Neural cell (in vitro differentiated cells): ENCODE data around the gene MRPL23. TPM values are rescaled to one million over a fixed set of nuclear protein-coding genes. Genes with fewer than 3 reads are reported as not detected.

Source experiments
- H2AFZ ChIP-seq: fragments of 200-600, 300-800 bp; sonication (generic), shearing (Covaris generic); 2 replicates; pipeline ENCODE4 v1.6.0; 2014; ENCODE audit warnings: low read depth, mild to moderate bottlenecking, antibody characterized with exemption, low read length, moderate library complexity
- H3F3A ChIP-seq: fragments of 200-600 bp; shearing (Covaris generic); 2 replicates; pipeline ENCODE4 v1.6.1; 2016; ENCODE audit warnings: mild to moderate bottlenecking, moderate library complexity, mixed read lengths, antibody characterized with exemption, low read length; ENCODE audit not compliant: insufficient read depth, poor library complexity, severe bottlenecking
- H3K27ac ChIP-seq: fragments of 200-600, 300-800 bp; sonication (generic), shearing (Covaris generic); 2 replicates; pipeline ENCODE4 v1.5.1; 2014; ENCODE audit warnings: mild to moderate bottlenecking, low read length, moderate library complexity
- H3K27me3 ChIP-seq: fragments of 300-800, 200-600 bp; sonication (generic), shearing (Covaris generic); 2 replicates; pipeline ENCODE4 v1.6.0; 2014; ENCODE audit warnings: mild to moderate bottlenecking, low read depth, low read length, moderate library complexity; ENCODE audit not compliant: insufficient read depth
- H3K36me3 ChIP-seq: fragments of 300-800, 200-600 bp; sonication (generic), shearing (Covaris generic); 2 replicates; pipeline ENCODE4 v1.5.1; 2014; ENCODE audit warnings: mild to moderate bottlenecking, antibody characterized with exemption, low read length, moderate library complexity; ENCODE audit not compliant: insufficient read depth
- H3K4me2 ChIP-seq: fragments of 300-800, 200-600 bp; sonication (generic), shearing (Covaris generic); 2 replicates; pipeline ENCODE4 v1.6.0; 2014; ENCODE audit warnings: mild to moderate bottlenecking, low read length
- H3K4me3 ChIP-seq: fragments of 300-800, 200-600 bp; sonication (generic), shearing (Covaris generic); 2 replicates; pipeline ENCODE4 v1.5.1; 2014; ENCODE audit warnings: mild to moderate bottlenecking, low read length, moderate library complexity
- H3K79me2 ChIP-seq: fragments of 200-600 bp; shearing (Covaris generic); replicated peaks from 2 replicates; pipeline ENCODE4 v1.6.0; 2014; ENCODE audit warnings: mild to moderate bottlenecking, low read length, moderate library complexity; ENCODE audit not compliant: insufficient read depth
- H3K9ac ChIP-seq: fragments of 300-800, 200-600 bp; sonication (generic), shearing (Covaris generic); 2 replicates; pipeline ENCODE4 v1.6.1; 2016; ENCODE audit warnings: mild to moderate bottlenecking, low read length, mixed read lengths
- H3K9me2 ChIP-seq: fragments of 200-600 bp; shearing (Covaris generic); 2 replicates; pipeline ENCODE4 v1.6.1; 2016; ENCODE audit warnings: mild to moderate bottlenecking, low read length, mixed read lengths; ENCODE audit not compliant: insufficient read depth
- H3K9me3 ChIP-seq: fragments of 200-600, 300-800 bp; sonication (generic), shearing (Covaris generic); 2 replicates; pipeline ENCODE4 v1.6.1; 2016; ENCODE audit warnings: mild to moderate bottlenecking, mixed run types, low read length, moderate library complexity, mixed read lengths
- H4K20me1 ChIP-seq: fragments of 200-600 bp; shearing (Covaris generic); 2 replicates; pipeline ENCODE4 v1.6.1; 2016; ENCODE audit warnings: mild to moderate bottlenecking, mixed run types; ENCODE audit not compliant: insufficient read depth
- CTCF ChIP-seq: fragments of 450-650 bp; IDR thresholded peaks from 2 replicates; pipeline ENCODE4 v1.5.1; 2014; ENCODE audit warnings: antibody characterized with exemption, mild to moderate bottlenecking, moderate library complexity; ENCODE audit not compliant: poor library complexity, severe bottlenecking
- EP300 ChIP-seq: fragments of 450-650 bp; conservative IDR thresholded peaks from 2 replicates; pipeline ENCODE4 v1.6.1; 2014; ENCODE audit warnings: antibody characterized with exemption, mild to moderate bottlenecking, moderate library complexity; ENCODE audit not compliant: poor library complexity, severe bottlenecking
- EZH2 ChIP-seq: fragments of 200-600, 300-800 bp; shearing (Covaris generic), sonication (generic); IDR thresholded peaks from 2 replicates; pipeline ENCODE4 v1.6.1; 2014; ENCODE audit warnings: antibody characterized with exemption, low read length, borderline replicate concordance, mild to moderate bottlenecking; ENCODE audit not compliant: insufficient read depth, poor library complexity, severe bottlenecking
- MXI1 ChIP-seq: fragments of 450-650 bp; conservative IDR thresholded peaks from 2 replicates; pipeline ENCODE4 v1.6.1; 2014; ENCODE audit warnings: antibody characterized with exemption, mild to moderate bottlenecking; ENCODE audit not compliant: poor library complexity, severe bottlenecking
- POLR2AphosphoS5 ChIP-seq: IDR thresholded peaks from 2 replicates; pipeline ENCODE4 v1.6.1; 2012
- RAD21 ChIP-seq: fragments of 450-650 bp; conservative IDR thresholded peaks from 2 replicates; pipeline ENCODE4 v1.6.1; 2014; ENCODE audit warnings: antibody characterized with exemption, mild to moderate bottlenecking, moderate library complexity
- SMC3 ChIP-seq: fragments of 450-650 bp; conservative IDR thresholded peaks from 2 replicates; pipeline ENCODE4 v1.6.1; 2014; ENCODE audit warnings: antibody characterized with exemption, mild to moderate bottlenecking, moderate library complexity; ENCODE audit not compliant: poor library complexity
- TAF1 ChIP-seq: IDR thresholded peaks from 2 replicates; pipeline ENCODE4 v1.6.1; 2012; ENCODE audit warnings: low read depth
- polyA plus RNA-seq: library from polyadenylated mRNA; depleted of rRNA; stranded (reverse); fragments of >200 nt; gene quantifications from 2 replicates; pipeline ENCODE4 v1.2.3, GENCODE V29; 2014
- small RNA-seq, 3 experiments: library from RNA; depleted of rRNA; stranded (forward); fragments of <200 nt; gene quantifications; one replicate each; pipeline ENCODE3, GENCODE V24; 2012
- TF ChIP-seq, protein P1 (sequence below): IDR thresholded peaks from 2 replicates; pipeline ENCODE4 v1.6.1; 2012; ENCODE audit warnings: borderline replicate concordance

The MRPL23 gene
- polyA plus RNA-seq, 1 donor from 2014 or later = 154 TPM

DNA sequence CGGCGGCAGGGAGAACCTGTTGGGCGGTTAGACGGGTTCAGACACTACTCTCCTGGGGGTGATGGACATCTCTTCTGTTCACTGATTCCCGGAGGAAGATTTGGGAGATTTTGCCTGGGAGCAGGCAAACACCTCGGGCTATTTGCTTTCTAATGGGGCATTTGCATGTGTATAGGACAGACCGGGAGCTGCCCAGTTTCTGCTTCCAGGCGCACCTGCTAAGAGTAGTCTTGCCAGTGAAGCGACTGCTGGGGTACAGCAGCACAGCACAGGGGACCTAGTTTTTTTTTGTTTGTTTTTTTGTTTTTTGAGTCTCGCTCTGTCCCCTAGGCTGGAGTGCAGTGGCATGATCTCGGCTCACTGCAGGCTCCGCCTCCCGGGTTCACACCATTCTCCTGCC is 57.3 kb downstream of the MRPL23 start:
- Histone ChIP-seq H3K9ac (no peak overlapping the region), H3K9me2 (no peaks in the 10 kb centered on the region), H3F3A (no peaks in the 10 kb centered on the region), H3K79me2 (no peaks in the 10 kb centered on the region), H3K4me3 (no peak overlapping the region), H3K27me3 (no peaks in the 10 kb centered on the region), H2AFZ (no peak overlapping the region), H4K20me1 (no peaks in the 10 kb centered on the region), H3K9me3 (no peaks in the 10 kb centered on the region), H3K27ac (no peak overlapping the region), H3K4me2 (no peak overlapping the region), H3K36me3 (no peaks in the 10 kb centered on the region)
- no peak for TF ChIP-seq MXI1
- TF ChIP-seq EP300 = no peak
- no peak for TF ChIP-seq CTCF
- TF ChIP-seq SMC3 = no peak
- TF ChIP-seq, protein P1, sequence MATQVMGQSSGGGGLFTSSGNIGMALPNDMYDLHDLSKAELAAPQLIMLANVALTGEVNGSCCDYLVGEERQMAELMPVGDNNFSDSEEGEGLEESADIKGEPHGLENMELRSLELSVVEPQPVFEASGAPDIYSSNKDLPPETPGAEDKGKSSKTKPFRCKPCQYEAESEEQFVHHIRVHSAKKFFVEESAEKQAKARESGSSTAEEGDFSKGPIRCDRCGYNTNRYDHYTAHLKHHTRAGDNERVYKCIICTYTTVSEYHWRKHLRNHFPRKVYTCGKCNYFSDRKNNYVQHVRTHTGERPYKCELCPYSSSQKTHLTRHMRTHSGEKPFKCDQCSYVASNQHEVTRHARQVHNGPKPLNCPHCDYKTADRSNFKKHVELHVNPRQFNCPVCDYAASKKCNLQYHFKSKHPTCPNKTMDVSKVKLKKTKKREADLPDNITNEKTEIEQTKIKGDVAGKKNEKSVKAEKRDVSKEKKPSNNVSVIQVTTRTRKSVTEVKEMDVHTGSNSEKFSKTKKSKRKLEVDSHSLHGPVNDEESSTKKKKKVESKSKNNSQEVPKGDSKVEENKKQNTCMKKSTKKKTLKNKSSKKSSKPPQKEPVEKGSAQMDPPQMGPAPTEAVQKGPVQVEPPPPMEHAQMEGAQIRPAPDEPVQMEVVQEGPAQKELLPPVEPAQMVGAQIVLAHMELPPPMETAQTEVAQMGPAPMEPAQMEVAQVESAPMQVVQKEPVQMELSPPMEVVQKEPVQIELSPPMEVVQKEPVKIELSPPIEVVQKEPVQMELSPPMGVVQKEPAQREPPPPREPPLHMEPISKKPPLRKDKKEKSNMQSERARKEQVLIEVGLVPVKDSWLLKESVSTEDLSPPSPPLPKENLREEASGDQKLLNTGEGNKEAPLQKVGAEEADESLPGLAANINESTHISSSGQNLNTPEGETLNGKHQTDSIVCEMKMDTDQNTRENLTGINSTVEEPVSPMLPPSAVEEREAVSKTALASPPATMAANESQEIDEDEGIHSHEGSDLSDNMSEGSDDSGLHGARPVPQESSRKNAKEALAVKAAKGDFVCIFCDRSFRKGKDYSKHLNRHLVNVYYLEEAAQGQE = no peak
- TF ChIP-seq POLR2AphosphoS5 = no peak
- no peak for TF ChIP-seq EZH2
- TF ChIP-seq RAD21 = no peak
- no peak for TF ChIP-seq TAF1

Small RNA genes within 50 kb of the gene (small RNA-seq; reads per million reads assigned to genes)
- gene RF01972 (0 reads per million in 3 experiments), gene RF01973 (0 reads per million in 3 experiments)

Other genes starting within 250 kb of the MRPL23 start
- gene IFITM10, start 196.7 kb upstream of the MRPL23 start, polyA plus RNA-seq = 0.50 and 1.1 TPM in 2 replicates
- 30.5 and 40.5 TPM in 2 replicates for gene CTSD, start 183.4 kb upstream of the MRPL23 start, polyA plus RNA-seq
- gene SYT8, start 112.3 kb upstream of the MRPL23 start, polyA plus RNA-seq = not detected in 2 replicates
- gene TNNI2, start 108.4 kb upstream of the MRPL23 start, polyA plus RNA-seq = not detected in 2 replicates
- not detected in 2 replicates for gene LSP1, start 94.2 kb upstream of the MRPL23 start, polyA plus RNA-seq
- not detected in 2 replicates for gene PRR33, start 55.4 kb upstream of the MRPL23 start, polyA plus RNA-seq
- gene TNNT3, start 27.6 kb upstream of the MRPL23 start, polyA plus RNA-seq = not detected in 2 replicates
- gene H19, start 50.5 kb downstream of the MRPL23 start, polyA plus RNA-seq = not detected in 2 replicates
- not detected in 2 replicates for gene IGF2, start 192.1 kb downstream of the MRPL23 start, polyA plus RNA-seq
- gene INS, start 213.9 kb downstream of the MRPL23 start, polyA plus RNA-seq = not detected in 2 replicates
- 3.6 and 10.9 TPM in 2 replicates for gene TH, start 224.5 kb downstream of the MRPL23 start, polyA plus RNA-seq